ENCODE results near the gene RIMBP2. TPM values are rescaled to one million over a fixed set of nuclear protein-coding genes. Genes with fewer than 3 reads are reported as not detected.

Gene RIMBP2
- total and polyA plus RNA-seq, 2 donors (not counting 1 experiment from before 2014, with no cell fraction given), result 0.17 TPM; not detected in 1

- Histone ChIP-seq H3K4me2 (ENCODE audit: extremely low read depth, insufficient read depth, low read length) (no peak overlapping the region), H3K4me3 (replicated peaks in 1 of 4; ENCODE audit: control extremely low read depth in 1 of 4, insufficient read depth in 1 of 4, low read depth in 3 of 4, low read length in 4 of 4) (no peak overlapping the region), H3K79me2 (ENCODE audit: control insufficient read depth, insufficient read depth, low read length) (no peaks in the 10 kb centered on the region), H3K9ac (ENCODE audit: insufficient read depth, low read length) (no peak overlapping the region), H3K27ac (ENCODE audit: insufficient read depth, low read length) (no peak overlapping the region), H3K36me3 (ENCODE audit: control insufficient read depth, insufficient read depth, low read length) (no peaks in the 10 kb centered on the region), H3K9me3 (ENCODE audit: control insufficient read depth, insufficient read depth, low read depth, low read length) (no peaks in the 10 kb centered on the region), H2AFZ (ENCODE audit: low read length) (no peak overlapping the region), H3K4me1 (ENCODE audit: control insufficient read depth, extremely low read depth, insufficient read depth, low read length) (no peaks in the 10 kb centered on the region), H4K20me1 (ENCODE audit: control insufficient read depth, extremely low read depth, insufficient read depth, low read length) (no peaks in the 10 kb centered on the region), H3K27me3 (ENCODE audit: control insufficient read depth, insufficient read depth, low read length) (no peaks in the 10 kb centered on the region)
- TF ChIP-seq EZH2 (IDR thresholded peaks at IDR 0.05; ENCODE audit: low read length, missing control alignments) (no peak), CTCF (conservative IDR thresholded peaks at IDR 0.05 in 1 of 2, IDR thresholded peaks at IDR 0.05 in 1 of 2; ENCODE audit: low read depth in 1 of 2, low read length in 2 of 2) (no peak)
- DNase-seq (ENCODE audit: low read depth in 2 of 2), result no peak
These were observed 29.8 kb upstream of the RIMBP2 start for GRCh38 chr12:130745921-130746320.

- Histone ChIP-seq H3K4me1 (ENCODE audit: control insufficient read depth, extremely low read depth, insufficient read depth, low read length) (no peaks in the 10 kb centered on the region), H3K27me3 (ENCODE audit: control insufficient read depth, insufficient read depth, low read length) (no peaks in the 10 kb centered on the region), H3K4me2 (ENCODE audit: extremely low read depth, insufficient read depth, low read length) (no peak overlapping the region), H2AFZ (ENCODE audit: low read length) (no peak overlapping the region), H3K27ac (ENCODE audit: insufficient read depth, low read length) (no peak overlapping the region), H3K4me3 (replicated peaks in 1 of 4; ENCODE audit: control extremely low read depth in 1 of 4, insufficient read depth in 1 of 4, low read depth in 3 of 4, low read length in 4 of 4) (no peak overlapping the region), H3K9me3 (ENCODE audit: control insufficient read depth, insufficient read depth, low read depth, low read length) (no peaks in the 10 kb centered on the region), H3K79me2 (ENCODE audit: control insufficient read depth, insufficient read depth, low read length) (no peaks in the 10 kb centered on the region), H3K36me3 (ENCODE audit: control insufficient read depth, insufficient read depth, low read length) (no peaks in the 10 kb centered on the region), H4K20me1 (ENCODE audit: control insufficient read depth, extremely low read depth, insufficient read depth, low read length) (no peaks in the 10 kb centered on the region), H3K9ac (ENCODE audit: insufficient read depth, low read length) (no peak overlapping the region)
- DNase-seq (ENCODE audit: low read depth in 2 of 2), result no peak
- TF ChIP-seq CTCF (conservative IDR thresholded peaks at IDR 0.05 in 1 of 2, IDR thresholded peaks at IDR 0.05 in 1 of 2; ENCODE audit: low read depth in 1 of 2, low read length in 2 of 2) (no peak), EZH2 (IDR thresholded peaks at IDR 0.05; ENCODE audit: low read length, missing control alignments) (no peak)
These were observed 28.2 kb upstream of the RIMBP2 start for GRCh38 chr12:130744274-130744673.

DNA sequence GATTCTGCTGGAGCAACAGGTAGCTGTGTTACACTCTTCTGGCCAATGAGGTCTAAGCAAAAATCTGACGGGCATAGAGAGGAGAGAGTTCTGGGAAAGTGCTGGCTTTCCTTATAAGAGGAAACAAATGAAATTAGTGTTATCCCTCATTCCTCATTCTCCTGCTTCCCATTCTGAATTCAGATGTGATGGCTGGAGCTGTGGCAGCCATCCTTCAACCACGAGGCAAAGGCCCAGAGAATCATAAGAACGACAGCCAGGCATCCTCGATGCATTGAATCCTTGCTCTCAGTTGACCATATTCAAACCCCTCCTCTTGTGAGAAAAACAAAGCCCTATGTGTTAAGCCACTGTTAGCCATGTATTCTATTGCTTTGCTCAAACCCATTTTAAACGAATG, 27.5 kb upstream of the RIMBP2 start:
- Histone ChIP-seq H3K27ac (ENCODE audit: insufficient read depth, low read length) (no peak overlapping the region), H2AFZ (ENCODE audit: low read length) (no peak overlapping the region), H3K9me3 (ENCODE audit: control insufficient read depth, insufficient read depth, low read depth, low read length) (no peaks in the 10 kb centered on the region), H3K4me2 (ENCODE audit: extremely low read depth, insufficient read depth, low read length) (no peak overlapping the region), H3K27me3 (ENCODE audit: control insufficient read depth, insufficient read depth, low read length) (no peaks in the 10 kb centered on the region), H3K79me2 (ENCODE audit: control insufficient read depth, insufficient read depth, low read length) (no peaks in the 10 kb centered on the region), H3K36me3 (ENCODE audit: control insufficient read depth, insufficient read depth, low read length) (no peaks in the 10 kb centered on the region), H3K9ac (ENCODE audit: insufficient read depth, low read length) (no peak overlapping the region), H3K4me3 (replicated peaks in 1 of 4; ENCODE audit: control extremely low read depth in 1 of 4, insufficient read depth in 1 of 4, low read depth in 3 of 4, low read length in 4 of 4) (no peak overlapping the region), H4K20me1 (ENCODE audit: control insufficient read depth, extremely low read depth, insufficient read depth, low read length) (no peaks in the 10 kb centered on the region), H3K4me1 (ENCODE audit: control insufficient read depth, extremely low read depth, insufficient read depth, low read length) (no peaks in the 10 kb centered on the region)
- TF ChIP-seq CTCF (conservative IDR thresholded peaks at IDR 0.05 in 1 of 2, IDR thresholded peaks at IDR 0.05 in 1 of 2; ENCODE audit: low read depth in 1 of 2, low read length in 2 of 2), result no peak
- TF ChIP-seq EZH2 (IDR thresholded peaks at IDR 0.05; ENCODE audit: low read length, missing control alignments), result no peak
- DNase-seq (ENCODE audit: low read depth in 2 of 2), result no peak

Measured in fibroblast of lung (primary cell).